C4-2B (cell line): Measurements from ENCODE around the gene TRIO.

Source experiments
- H3K27ac ChIP-seq: fragments of 450-650 bp; 2 replicates; pipeline ENCODE4 v1.5.1; 2017
- ZFX ChIP-seq: fragments of 450-650 bp; IDR thresholded peaks from 2 replicates; pipeline ENCODE4 v1.6.1; 2017
- TF ChIP-seq, protein P1 (sequence below): fragments of 450-650 bp; conservative IDR thresholded peaks from 2 replicates; pipeline ENCODE4 v1.5.1; 2017; ENCODE audit warnings: mild to moderate bottlenecking

Gene TRIO

DNA sequence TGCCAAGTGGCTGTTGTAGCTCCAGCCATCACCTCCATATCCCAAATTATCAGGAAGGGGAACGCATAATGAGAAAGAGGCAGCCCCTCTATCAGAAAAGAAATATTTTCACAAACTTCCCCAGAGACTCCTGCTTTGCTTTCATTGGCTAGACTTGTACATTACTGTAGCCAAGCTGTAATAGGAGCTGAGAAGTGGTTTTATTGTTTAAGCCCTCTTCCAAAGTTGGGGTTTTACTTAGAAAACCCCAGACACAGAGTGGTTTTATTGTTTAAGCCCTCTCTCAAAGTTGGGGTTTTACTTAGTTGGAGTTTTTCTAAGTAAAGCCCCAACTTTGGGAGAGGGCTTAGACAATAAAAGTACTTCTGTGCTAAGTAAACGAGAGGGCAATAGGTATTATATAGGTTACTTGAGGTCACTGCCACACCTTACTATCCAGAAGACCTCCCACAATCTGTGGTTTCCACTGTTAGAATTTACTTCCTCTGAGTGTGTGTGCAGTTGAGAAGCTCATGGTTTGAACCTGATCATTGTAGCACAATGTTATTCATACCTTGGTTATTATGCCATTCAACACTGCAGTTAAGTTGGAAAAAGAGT lies 222.8 kb downstream of the TRIO start:
- no peak for TF ChIP-seq ZFX
- TF ChIP-seq, protein P1, sequence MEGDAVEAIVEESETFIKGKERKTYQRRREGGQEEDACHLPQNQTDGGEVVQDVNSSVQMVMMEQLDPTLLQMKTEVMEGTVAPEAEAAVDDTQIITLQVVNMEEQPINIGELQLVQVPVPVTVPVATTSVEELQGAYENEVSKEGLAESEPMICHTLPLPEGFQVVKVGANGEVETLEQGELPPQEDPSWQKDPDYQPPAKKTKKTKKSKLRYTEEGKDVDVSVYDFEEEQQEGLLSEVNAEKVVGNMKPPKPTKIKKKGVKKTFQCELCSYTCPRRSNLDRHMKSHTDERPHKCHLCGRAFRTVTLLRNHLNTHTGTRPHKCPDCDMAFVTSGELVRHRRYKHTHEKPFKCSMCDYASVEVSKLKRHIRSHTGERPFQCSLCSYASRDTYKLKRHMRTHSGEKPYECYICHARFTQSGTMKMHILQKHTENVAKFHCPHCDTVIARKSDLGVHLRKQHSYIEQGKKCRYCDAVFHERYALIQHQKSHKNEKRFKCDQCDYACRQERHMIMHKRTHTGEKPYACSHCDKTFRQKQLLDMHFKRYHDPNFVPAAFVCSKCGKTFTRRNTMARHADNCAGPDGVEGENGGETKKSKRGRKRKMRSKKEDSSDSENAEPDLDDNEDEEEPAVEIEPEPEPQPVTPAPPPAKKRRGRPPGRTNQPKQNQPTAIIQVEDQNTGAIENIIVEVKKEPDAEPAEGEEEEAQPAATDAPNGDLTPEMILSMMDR, result no peak
- H3K27ac ChIP-seq, result no peak overlapping the region

DNA sequence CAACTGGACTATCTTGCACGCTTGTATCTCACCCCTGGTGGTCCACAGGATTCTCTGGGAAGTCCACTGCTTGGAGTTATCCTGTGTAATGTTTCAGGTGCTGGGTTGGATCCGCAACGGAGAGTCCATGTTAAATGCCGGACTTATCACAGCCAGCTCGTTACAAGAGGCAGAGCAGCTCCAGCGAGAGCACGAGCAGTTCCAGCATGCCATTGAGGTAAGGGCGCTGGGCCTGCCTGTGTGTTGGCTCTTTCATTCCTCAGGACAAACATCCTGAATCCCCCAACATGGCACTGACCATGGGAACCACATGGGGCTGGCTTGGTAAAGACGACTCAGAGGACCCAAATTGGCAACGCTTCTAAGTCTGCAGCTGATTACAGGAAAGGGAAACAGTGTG lies 223.6 kb downstream of the TRIO start:
- no peak for TF ChIP-seq ZFX
- TF ChIP-seq, protein P1, result no peak
- H3K27ac ChIP-seq, result no peak overlapping the region

DNA sequence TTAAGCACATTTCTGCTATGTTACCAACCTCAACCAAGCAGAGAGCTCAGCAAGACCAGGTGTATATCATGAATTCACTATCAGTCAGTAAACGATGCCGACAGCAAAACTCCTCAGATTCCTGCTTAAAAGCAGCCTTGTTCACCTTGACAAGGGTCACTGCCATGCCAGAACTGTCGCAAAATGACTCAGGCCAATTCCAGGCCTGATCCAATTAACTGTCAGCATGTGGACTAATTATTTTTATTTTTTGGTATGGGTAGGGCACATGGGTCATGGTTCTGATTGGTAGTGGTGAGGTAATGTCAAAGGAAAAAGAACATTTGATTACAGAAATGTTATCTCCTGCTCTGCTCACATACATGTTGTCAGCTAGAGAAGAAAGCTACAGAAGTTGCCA lies 224.2 kb downstream of the TRIO start:
- TF ChIP-seq ZFX, result no peak
- TF ChIP-seq, protein P1, result no peak
- no peak overlapping the region for H3K27ac ChIP-seq

DNA sequence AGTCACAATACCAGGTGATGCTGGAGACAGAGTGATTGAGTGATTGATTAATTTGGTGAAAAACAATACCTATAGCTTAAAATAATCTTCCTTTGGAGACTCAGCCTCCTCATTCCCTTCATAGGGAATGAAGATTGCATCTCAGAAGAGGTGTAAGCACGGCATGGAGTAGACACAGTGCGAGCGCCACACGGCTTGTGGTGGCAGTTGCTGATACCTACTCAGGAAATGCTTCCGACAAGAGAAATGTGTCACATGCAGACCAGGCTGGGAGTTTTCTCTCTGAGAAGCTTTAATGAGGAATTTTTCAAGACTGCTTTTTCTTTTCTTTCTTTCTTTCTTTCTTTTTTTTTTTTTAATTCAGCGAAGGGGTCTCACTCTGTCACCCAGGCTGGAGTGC lies 226.6 kb downstream of the TRIO start:
- H3K27ac ChIP-seq, result no peak overlapping the region
- no peak for TF ChIP-seq ZFX
- TF ChIP-seq, protein P1, result no peak

DNA sequence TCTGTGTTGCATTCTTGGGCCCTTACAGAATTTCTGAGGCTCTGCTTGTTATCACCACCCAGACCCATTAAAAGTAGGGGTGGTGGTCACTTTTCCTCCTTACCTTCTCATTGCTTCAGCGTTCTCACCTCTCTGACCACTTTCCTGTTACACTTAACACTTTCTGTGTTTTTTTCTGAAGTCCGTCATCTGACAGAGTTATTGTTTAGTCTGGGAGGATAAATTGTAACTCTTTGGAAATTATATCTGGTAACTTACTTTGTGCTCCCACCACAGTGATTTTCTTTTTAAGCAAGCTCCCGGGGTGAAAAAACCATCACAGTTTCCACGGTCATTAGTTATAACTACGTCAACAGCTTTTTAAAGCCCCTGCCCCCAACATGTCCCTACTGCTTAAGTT lies 227.2 kb downstream of the TRIO start:
- H3K27ac ChIP-seq, result no peak overlapping the region
- TF ChIP-seq, protein P1, result no peak
- TF ChIP-seq ZFX, result no peak

DNA sequence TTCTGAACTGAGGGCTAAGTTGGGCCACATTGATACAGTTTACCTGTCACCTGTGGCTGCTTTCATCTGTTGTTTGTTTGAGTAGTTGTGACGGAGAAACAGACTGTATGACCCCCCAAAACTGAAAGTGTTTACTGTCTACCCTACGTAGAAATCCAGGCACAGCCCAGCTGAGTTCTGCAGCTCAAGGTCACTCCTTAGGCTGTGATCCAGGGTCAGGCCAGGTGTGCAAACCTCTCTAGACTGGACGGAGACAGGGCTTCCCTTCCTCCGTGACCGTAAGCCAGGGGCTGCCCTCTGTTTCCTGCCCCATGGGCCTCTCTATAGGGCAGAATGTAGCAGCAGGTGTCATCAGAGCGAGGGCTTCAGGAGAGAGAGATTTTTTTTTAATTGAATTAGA lies 230.5 kb downstream of the TRIO start:
- TF ChIP-seq, protein P1, result no peak
- TF ChIP-seq ZFX, result no peak
- no peak overlapping the region for H3K27ac ChIP-seq

DNA sequence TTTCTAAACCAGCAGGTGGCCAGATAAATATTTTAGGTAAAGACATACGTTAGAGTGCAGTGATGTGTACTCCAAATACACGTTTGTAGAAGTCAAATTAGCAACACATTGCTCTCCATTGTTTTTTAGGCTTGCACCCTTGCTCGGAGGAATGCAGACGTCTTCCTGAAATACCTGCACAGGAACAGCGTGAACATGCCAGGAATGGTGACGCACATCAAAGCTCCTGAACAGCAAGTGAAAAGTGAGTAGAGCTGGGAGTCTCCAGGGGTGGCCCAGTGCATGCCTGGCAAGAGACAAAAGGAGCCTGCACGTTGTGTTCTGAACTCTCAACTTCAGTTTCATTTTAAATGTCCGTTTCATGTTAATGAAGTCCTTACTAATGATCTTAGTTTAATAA lies 231.0 kb downstream of the TRIO start:
- no peak overlapping the region for H3K27ac ChIP-seq
- TF ChIP-seq, protein P1, result no peak
- no peak for TF ChIP-seq ZFX
